Stimulated activated CD4-positive, alpha-beta T cell treated with anti-CD3 and anti-CD28 coated beads, Interleukin-12 subunit alpha, Interleukin-12 subunit beta, amount 100 ng/mL, for 24 hours (primary cell): ENCODE data around the gene MSRB2.
"Not testable (repeated sequence)": the region's sequence is repeated elsewhere in the genome, so short reads cannot be mapped to it uniquely, and the experiment has no call there.

Experiments
- DNase-seq, 2 experiments: peaks; one replicate each; pipeline ENCODE4 v3.0.0-alpha.2; 2020; ENCODE audit warnings: low read depth in 2 of 2

The MSRB2 gene

GRCh38 chr10:23070092-23070912 is 25.1 kb upstream of the MSRB2 start:
- DNase-seq = not testable (repeated sequence)

GRCh38 chr10:23070913-23071218 is 24.5 kb upstream of the MSRB2 start:
- DNase-seq = no peak

- not testable (repeated sequence) for DNase-seq
Observed at GRCh38 chr10:23072593-23072992, 22.8 kb upstream of the MSRB2 start.

- no peak for DNase-seq
Observed at GRCh38 chr10:23073527-23073926, 21.9 kb upstream of the MSRB2 start.

GRCh38 chr10:23075672-23076071 is 19.7 kb upstream of the MSRB2 start:
- DNase-seq = no peak

GRCh38 chr10:23078114-23078513 is 17.3 kb upstream of the MSRB2 start:
- DNase-seq = no peak

- no peak for DNase-seq
Observed at GRCh38 chr10:23079700-23080099, 15.7 kb upstream of the MSRB2 start.

GRCh38 chr10:23080262-23080661 is 15.1 kb upstream of the MSRB2 start:
- no peak for DNase-seq

- DNase-seq = no peak
Observed at GRCh38 chr10:23081221-23081750, 14.1 kb upstream of the MSRB2 start.

GRCh38 chr10:23081891-23082290 is 13.5 kb upstream of the MSRB2 start:
- no peak for DNase-seq

GRCh38 chr10:23088609-23089008 is 6.8 kb upstream of the MSRB2 start:
- no peak for DNase-seq

GRCh38 chr10:23094786-23095403 is 484 bp upstream of the MSRB2 start:
- DNase-seq = no peak

- DNase-seq = peak in 1 of 2 experiments; percentile 15
Observed at GRCh38 chr10:23095966-23096801, 805 bp downstream of the MSRB2 start.

GRCh38 chr10:23096802-23097549 is 1.6 kb downstream of the MSRB2 start:
- DNase-seq = no peak

GRCh38 chr10:23099079-23099478 is 3.7 kb downstream of the MSRB2 start:
- no peak for DNase-seq

- DNase-seq = no peak
Observed at GRCh38 chr10:23099816-23100215, 4.4 kb downstream of the MSRB2 start.

- DNase-seq = peak in 1 of 2 experiments; percentile 3
Observed at GRCh38 chr10:23100331-23101030, 5.1 kb downstream of the MSRB2 start.

GRCh38 chr10:23106331-23107072 is 11.1 kb downstream of the MSRB2 start:
- no peak for DNase-seq

- DNase-seq = no peak
Observed at GRCh38 chr10:23110722-23111516, 15.5 kb downstream of the MSRB2 start.
